Psoas muscle (tissue), 8 donors: ENCODE measurements around the gene KCNA3. TPM values are rescaled to one million over a fixed set of nuclear protein-coding genes. Genes with fewer than 3 reads are reported as not detected.

ENCODE experiments used
- ATAC-seq, 4 donors: fragments of 200-7000 bp; cut with Tn5 transposase; one replicate each; pipeline ENCODE4 v1.9.1; 2020; ENCODE audit warnings: moderate library complexity in 3 of 4, mild to moderate bottlenecking in 2 of 4
- DNase-seq, 2 donors: peaks; one replicate each; pipeline ENCODE4 v3.0.0-alpha.2; 2020
- H3K27ac ChIP-seq: fragments of 200-600 bp; one replicate; pipeline ENCODE4 v1.8.0; 2022
- H3K27me3 ChIP-seq, 3 donors: fragments of 200-600 bp in 1 of 3; one replicate each; pipeline versions ENCODE4 v1.6.1 to v1.8.0; 2013 to 2022; ENCODE audit warnings: low read length in 2 of 3, mild to moderate bottlenecking in 2 of 3, moderate library complexity in 1 of 3; ENCODE audit not compliant: insufficient read depth in 3 of 3
- H3K36me3 ChIP-seq, 2 donors: fragments of 200-600 bp in 1 of 2; one replicate each; pipeline versions ENCODE4 v1.6.1 to v1.8.0; 2013 to 2022; ENCODE audit warnings: low read depth in 1 of 2, mild to moderate bottlenecking in 1 of 2, moderate library complexity in 1 of 2; ENCODE audit not compliant: insufficient read depth in 1 of 2
- H3K4me1 ChIP-seq: fragments of 200-600 bp; one replicate; pipeline ENCODE4 v1.8.0; 2022
- H3K4me3 ChIP-seq: fragments of 200-600 bp; one replicate; pipeline ENCODE4 v1.8.0; 2022; ENCODE audit warnings: mild to moderate bottlenecking
- H3K9me3 ChIP-seq: fragments of 200-600 bp; one replicate; pipeline ENCODE4 v1.8.0; 2022
- WGBS, 3 donors: extraction: QIAGEN DNeasy Blood & Tissue Kit; methylation state at CpG; one replicate each; pipeline versions ENCODE4 v1.1.6 to v1.1.7; 2013; 5-methylcytosine and 5-hydroxymethylcytosine counted together
- intact Hi-C, 2 donors: fragments of 100-400 bp; cut with DNase I; formaldehyde crosslinking; loops; one replicate each; pipeline versions ENCODE4 v1.11.0 to v1.14.2; 2022
- polyA plus RNA-seq, 3 donors: library from polyadenylated mRNA; stranded (reverse); fragments of 200-250 nt; gene quantifications; one replicate each; pipeline ENCODE4 v1.2.3, GENCODE V29; 2013
- total RNA-seq, 4 donors: library from RNA; stranded (reverse); fragmentation: NEBNext Ultra II Directional in 2 of 4; extraction: Animal tissue kit (Norgen Biotek cat#: 25700) in 2 of 4; gene quantifications; one replicate each; pipeline versions ENCODE4 v1.2.1 to v1.2.4, GENCODE V29; 2021 to 2023
- TF ChIP-seq, protein P1 (sequence below): fragments of 200-600 bp; IDR thresholded peaks from one replicate; pipeline ENCODE4 v1.8.0; 2022; ENCODE audit warnings: antibody characterized with exemption
- donor health status: healthy with polysubstance abuse.
- donor health status: DM: no; HTN: no; CAD: no; lungs with moderate emphysema.
- donor health status: Bipolar disorder and iron deficiency.
- donor health status: healthy.
- donor health status: DM: yes; HTN: yes; CAD: no.
- donor health status: DM: no; HTN: no; CAD: no.
- donor health status: DM: no; HTN: no; CAD: no.
- donor health status: DM: yes; HTN: yes; CAD: no.

The KCNA3 gene
- total and polyA plus RNA-seq, 7 donors: 0.08 to 0.56 (median 0.16) TPM; not detected in 4

DNA sequence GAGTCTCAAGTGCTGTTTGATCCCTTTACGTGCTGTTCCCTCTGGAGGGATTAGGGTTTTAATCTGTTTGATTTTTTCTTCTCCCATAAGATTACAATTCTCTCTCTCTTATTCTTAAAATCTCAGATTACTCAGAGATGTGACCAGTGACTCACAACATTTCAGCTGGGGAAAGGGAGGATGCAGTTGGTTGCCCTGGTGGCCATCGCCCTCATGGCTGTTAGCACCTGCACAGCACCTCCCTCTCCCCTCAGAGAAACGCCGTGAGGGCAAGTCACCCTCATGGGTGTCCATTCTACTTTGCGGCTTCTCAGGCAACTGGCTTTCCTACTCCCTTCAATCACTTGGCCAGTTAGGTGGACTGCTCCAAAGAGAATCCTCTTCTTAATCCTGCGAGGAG is 42.4 kb upstream of the KCNA3 start:
- intact Hi-C loops: no loop called here

DNA sequence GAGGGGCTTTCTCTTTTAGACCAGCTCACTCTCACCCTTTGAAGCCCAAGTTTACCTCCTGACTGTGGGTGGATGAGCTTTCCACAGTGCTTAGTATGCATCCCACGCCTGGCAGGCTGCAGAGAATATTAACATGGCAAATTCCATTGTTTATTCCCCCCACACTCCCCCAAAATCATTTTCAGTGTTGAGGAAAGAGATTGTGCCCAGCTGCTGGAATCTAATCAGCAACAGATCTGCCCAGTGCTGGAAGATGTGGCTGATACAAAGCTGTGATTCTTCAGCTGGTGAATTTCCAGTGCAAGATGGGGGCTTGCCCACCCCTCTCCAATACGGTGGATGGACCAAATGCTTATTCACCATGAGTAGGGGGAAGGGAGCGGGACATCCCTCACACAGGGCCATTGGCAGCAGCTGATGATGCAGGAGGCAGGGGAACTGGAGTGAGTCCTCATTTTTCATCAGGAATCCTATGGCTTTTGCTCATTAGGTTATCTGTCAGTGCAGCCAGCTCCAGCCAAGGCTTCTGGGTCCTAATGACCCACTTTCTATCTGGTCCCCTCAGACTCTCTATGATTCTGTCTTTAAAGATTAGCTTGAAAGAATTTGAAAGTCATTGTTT is 39.7 kb upstream of the KCNA3 start:
- Histone ChIP-seq H3K4me1 (no peaks in the 10 kb centered on the region), H3K27me3 (peaks cover 0 to 6% (median 0%) of the 10 kb centered on the region in 3 donors), H3K27ac (no peak overlapping the region), H3K36me3 (no peaks in the 10 kb centered on the region), H3K9me3 (no peaks in the 10 kb centered on the region), H3K4me3 (no peak overlapping the region)
- ATAC-seq: no peak
- TF ChIP-seq, protein P1, sequence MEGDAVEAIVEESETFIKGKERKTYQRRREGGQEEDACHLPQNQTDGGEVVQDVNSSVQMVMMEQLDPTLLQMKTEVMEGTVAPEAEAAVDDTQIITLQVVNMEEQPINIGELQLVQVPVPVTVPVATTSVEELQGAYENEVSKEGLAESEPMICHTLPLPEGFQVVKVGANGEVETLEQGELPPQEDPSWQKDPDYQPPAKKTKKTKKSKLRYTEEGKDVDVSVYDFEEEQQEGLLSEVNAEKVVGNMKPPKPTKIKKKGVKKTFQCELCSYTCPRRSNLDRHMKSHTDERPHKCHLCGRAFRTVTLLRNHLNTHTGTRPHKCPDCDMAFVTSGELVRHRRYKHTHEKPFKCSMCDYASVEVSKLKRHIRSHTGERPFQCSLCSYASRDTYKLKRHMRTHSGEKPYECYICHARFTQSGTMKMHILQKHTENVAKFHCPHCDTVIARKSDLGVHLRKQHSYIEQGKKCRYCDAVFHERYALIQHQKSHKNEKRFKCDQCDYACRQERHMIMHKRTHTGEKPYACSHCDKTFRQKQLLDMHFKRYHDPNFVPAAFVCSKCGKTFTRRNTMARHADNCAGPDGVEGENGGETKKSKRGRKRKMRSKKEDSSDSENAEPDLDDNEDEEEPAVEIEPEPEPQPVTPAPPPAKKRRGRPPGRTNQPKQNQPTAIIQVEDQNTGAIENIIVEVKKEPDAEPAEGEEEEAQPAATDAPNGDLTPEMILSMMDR: no peak
- 30 to 38% (median 36%) methylated on average over 3 of the region's 3 CpGs for WGBS, 3 donors
- intact Hi-C loops: no loop called here
- no peak for DNase-seq

More for the DNA sequence above, 42.4 kb upstream of the KCNA3 start:
- peaks cover 0 to 15% (median 0%) of the 10 kb centered on the region in 3 donors for H3K27me3 ChIP-seq
- ATAC-seq (no peak), DNase-seq (no peak)
- H3K27ac ChIP-seq: no peak overlapping the region
- no peak overlapping the region for H3K4me3 ChIP-seq
- TF ChIP-seq, protein P1: no peak
- H3K4me1 ChIP-seq: no peaks in the 10 kb centered on the region
- H3K9me3 ChIP-seq: no peaks in the 10 kb centered on the region
- H3K36me3 ChIP-seq: no peaks in the 10 kb centered on the region
- WGBS, 3 donors: 76 to 82% (median 78%) methylated on average over 6 of the region's 6 CpGs

DNA sequence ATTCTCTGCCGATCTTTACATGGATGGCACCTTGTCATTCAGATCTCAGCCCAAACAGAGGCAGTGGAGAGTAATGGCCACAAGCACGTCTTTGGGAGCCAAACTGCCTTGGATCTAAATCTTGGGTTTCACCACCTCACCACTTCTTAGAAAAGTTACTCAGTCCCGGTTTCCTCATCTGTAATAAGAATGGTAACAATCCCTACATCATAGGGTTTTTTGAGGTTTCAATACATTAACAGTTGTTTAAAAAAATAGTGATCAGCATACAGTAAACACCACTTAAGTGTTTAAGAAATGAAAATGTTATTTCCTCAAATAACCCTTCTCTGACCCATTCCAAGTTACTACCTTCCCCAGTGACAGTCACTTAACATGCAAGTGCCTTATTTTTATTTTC is 38.5 kb upstream of the KCNA3 start:
- intact Hi-C loops: no loop called here

DNA sequence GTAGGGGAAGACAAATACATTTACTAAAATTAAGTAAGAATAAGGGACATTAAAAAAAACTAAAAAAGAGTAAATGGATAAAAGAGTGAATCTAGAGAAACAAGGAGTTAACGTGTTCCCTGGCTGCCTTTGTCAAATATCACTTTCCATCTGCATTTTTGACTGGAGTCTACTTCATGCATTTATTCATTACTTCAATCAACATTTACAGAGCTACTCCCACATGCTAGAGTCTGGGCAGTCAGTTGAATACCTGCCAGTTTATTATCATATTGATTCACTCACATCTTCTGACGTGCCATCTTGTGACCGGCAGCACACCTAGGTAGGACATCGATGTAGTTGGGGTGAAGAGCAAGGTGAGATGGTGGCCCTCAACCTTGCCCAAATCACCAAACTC is 35.6 kb upstream of the KCNA3 start:
- intact Hi-C loops: no loop called here
- Histone ChIP-seq H3K4me1 (no peaks in the 10 kb centered on the region), H3K9me3 (no peaks in the 10 kb centered on the region), H3K4me3 (no peak overlapping the region), H3K27ac (no peak overlapping the region), H3K27me3 (no peaks in the 10 kb centered on the region), H3K36me3 (no peaks in the 10 kb centered on the region)
- no peak for DNase-seq
- TF ChIP-seq, protein P1: no peak
- no peak for ATAC-seq
- WGBS, 3 donors: 85 to 90% (median 86%) methylated on average over 4 of the region's 4 CpGs

More for the DNA sequence above, 38.5 kb upstream of the KCNA3 start:
- no peak for ATAC-seq
- TF ChIP-seq, protein P1: no peak
- Histone ChIP-seq H3K4me1 (no peaks in the 10 kb centered on the region), H3K27ac (no peak overlapping the region), H3K36me3 (no peaks in the 10 kb centered on the region), H3K4me3 (no peak overlapping the region), H3K9me3 (no peaks in the 10 kb centered on the region), H3K27me3 (no peaks in the 10 kb centered on the region)
- DNase-seq: no peak
- WGBS, 3 donors: 60 to 69% (median 65%) methylated on average over 3 of the region's 3 CpGs

DNA sequence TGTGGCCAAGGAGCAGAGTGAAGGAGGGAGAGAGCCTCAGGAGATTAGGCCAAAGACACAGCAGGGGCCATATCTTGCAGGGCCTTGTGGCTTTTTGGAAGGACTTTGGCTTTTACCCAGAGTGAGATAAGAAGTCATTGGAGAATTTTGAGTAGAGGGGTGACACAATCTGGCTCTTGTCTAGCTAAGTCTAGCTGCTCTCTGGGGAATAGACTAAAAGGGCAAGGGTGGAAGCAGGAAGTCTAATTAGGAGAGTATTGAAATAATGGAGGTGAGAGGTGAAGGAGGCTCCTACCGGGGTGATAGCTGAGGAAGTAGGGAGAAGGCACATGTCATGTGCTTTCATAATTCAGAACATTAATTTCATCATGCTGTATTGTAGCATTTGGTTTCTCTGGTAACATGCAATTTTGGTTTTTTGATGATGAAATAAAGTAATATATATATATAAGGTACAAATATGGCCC is 34.3 kb upstream of the KCNA3 start:
- Histone ChIP-seq H3K27me3 (no peaks in the 10 kb centered on the region), H3K27ac (no peak overlapping the region), H3K36me3 (no peaks in the 10 kb centered on the region), H3K4me3 (no peak overlapping the region), H3K4me1 (no peaks in the 10 kb centered on the region), H3K9me3 (no peaks in the 10 kb centered on the region)
- intact Hi-C loops: no loop called here
- TF ChIP-seq, protein P1: no peak
- ATAC-seq (no peak), DNase-seq (no peak)
- WGBS, 3 donors: 62 to 73% (median 70%) methylated on average over 1 of the region's 1 CpG
